Mucosa of stomach (tissue), 1 donor: Measurements from ENCODE around the gene NAA50.

ENCODE experiments used
- H3K27me3 ChIP-seq: one replicate; pipeline ENCODE4 v1.7.0; 2013; ENCODE audit warnings: mild to moderate bottlenecking, low read length; ENCODE audit not compliant: control insufficient read depth, insufficient read depth
- H3K36me3 ChIP-seq: one replicate; pipeline ENCODE4 v1.7.0; 2013; ENCODE audit warnings: low read length; ENCODE audit not compliant: control insufficient read depth, insufficient read depth
- H3K4me1 ChIP-seq: one replicate; pipeline ENCODE4 v1.7.0; 2013; ENCODE audit warnings: mild to moderate bottlenecking, low read length; ENCODE audit not compliant: control insufficient read depth, insufficient read depth
- H3K4me3 ChIP-seq: one replicate; pipeline ENCODE4 v1.7.0; 2013; ENCODE audit warnings: low read length
- H3K9ac ChIP-seq: one replicate; pipeline ENCODE4 v1.7.0; 2013; ENCODE audit warnings: mild to moderate bottlenecking, low read length, moderate library complexity
- H3K9me3 ChIP-seq: one replicate; pipeline ENCODE4 v1.7.0; 2013; ENCODE audit warnings: mild to moderate bottlenecking, low read length, moderate library complexity; ENCODE audit not compliant: control insufficient read depth
- donor health status: Pancreatic carcinoma.

The NAA50 gene

DNA sequence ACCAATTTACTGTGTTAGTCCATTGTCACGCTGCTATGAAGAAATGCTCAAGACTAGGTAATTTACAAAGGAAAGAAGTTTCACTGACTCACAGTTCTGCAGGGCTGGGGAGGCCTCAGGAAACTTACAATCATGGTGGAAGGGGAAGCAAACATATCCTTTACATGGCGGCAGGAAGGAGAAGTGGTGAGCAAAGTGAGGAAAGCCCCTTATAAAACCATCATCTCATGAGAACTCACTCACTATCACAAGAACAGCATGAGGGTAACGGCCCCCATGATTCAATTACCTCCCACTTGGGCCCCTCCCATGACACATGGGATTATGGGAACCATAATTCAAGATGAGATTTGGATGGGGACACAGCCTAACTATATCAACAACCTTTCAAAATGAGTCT, 69.8 kb downstream of the NAA50 start:
- Histone ChIP-seq H3K4me3 (no peak overlapping the region), H3K9ac (no peak overlapping the region), H3K9me3 (no peaks in the 10 kb centered on the region), H3K27me3 (no peaks in the 10 kb centered on the region), H3K4me1 (no peaks in the 10 kb centered on the region), H3K36me3 (no peaks in the 10 kb centered on the region)

DNA sequence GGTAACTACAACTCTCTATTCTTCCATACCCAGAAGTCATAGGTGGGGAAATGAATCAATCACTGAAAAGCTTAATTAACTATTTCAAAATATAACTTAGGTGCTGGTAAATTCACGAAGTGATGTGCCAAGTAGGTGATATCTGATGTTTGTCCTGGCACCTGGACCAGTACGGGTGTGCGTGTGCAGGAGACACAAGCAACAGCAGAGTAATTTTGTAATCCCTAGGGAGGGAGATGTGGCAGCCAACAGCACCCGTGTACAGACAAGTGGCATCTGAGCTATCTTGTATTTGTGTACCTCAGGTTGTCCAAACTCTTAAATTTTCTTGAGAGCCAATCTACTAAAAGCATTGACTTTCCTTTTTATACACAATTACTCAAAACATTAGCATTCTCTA, 72.5 kb downstream of the NAA50 start:
- Histone ChIP-seq H3K4me1 (no peaks in the 10 kb centered on the region), H3K9me3 (no peaks in the 10 kb centered on the region), H3K9ac (no peak overlapping the region), H3K27me3 (no peaks in the 10 kb centered on the region), H3K36me3 (no peaks in the 10 kb centered on the region), H3K4me3 (no peak overlapping the region)

DNA sequence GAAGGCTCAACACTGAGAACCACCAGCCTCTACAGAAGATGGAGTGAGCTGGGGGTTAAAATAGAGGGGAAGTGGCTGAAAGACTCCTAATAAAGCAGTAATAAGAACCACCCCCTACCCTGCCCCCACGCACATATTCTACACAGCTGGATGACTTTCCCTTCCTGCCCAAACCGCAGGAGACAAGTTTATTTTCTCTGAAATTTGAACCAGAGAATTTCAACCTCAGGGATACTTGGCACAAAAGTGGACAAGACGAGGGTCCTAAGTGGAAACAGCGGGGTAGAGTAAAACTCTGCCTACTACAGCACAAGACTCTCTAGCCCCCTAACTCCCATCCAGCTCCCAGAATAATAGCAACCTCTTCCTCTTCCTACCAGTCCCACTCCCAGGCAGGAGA, 78.0 kb downstream of the NAA50 start:
- no peak overlapping the region for H3K9ac ChIP-seq
- H3K36me3 ChIP-seq: no peaks in the 10 kb centered on the region

More for the DNA sequence above, 78.0 kb downstream of the NAA50 start:
- H3K27me3 ChIP-seq: no peaks in the 10 kb centered on the region
- no peaks in the 10 kb centered on the region for H3K9me3 ChIP-seq
- peaks cover 20% of the 10 kb centered on the region for H3K4me1 ChIP-seq
- H3K4me3 ChIP-seq: no peak overlapping the region
